MM.1S (cell line): ENCODE results near the gene WDR83.

Experiments used
- EZH2 ChIP-seq: fragments of 300-600 bp; sonication (generic); optimal IDR thresholded peaks from 2 replicates; pipeline ENCODE3; 2017; ENCODE audit warnings: low read depth, mild to moderate bottlenecking, antibody characterized with exemption, low read length, mixed read lengths
- EZH2phosphoT487 ChIP-seq: fragments of 300-600 bp; sonication (generic); IDR thresholded peaks from 2 replicates; pipeline ENCODE4 v1.6.1; 2018; ENCODE audit warnings: antibody characterized with exemption, low read length
- TF ChIP-seq, protein P1 (sequence below): fragments of 300-600 bp; sonication (generic); IDR thresholded peaks from 2 replicates; pipeline ENCODE4 v1.5.1; 2016; ENCODE audit warnings: antibody characterized with exemption, low read length, mixed read lengths

DNA sequence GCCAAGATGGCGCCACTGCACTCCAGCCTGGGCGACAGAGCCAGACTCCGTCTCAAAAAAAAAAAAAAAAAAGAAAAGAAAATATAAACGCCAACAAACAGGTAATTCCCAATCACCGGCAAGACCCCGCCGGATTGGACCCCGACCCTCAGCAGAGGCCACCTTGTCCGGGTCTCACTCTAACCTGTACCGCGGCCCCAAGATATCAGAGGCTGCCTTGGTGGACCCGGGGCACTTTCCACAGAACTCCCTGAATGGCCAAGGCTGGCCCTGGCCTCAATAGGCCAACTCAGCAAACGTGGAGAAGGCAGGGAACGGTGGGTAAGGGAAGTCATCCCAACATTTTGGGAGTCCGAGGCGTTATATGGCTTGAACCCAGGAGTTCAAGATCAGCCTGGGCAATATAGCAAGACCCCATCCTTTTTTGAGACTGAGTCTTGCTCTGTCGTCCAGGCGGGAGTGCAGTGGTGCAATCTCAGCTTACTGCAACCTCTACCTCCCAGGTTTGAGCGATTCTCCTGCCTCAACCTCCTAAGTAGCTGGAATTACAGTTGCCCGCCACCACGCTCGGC, 27.9 kb upstream of the WDR83 start:
- TF ChIP-seq, protein P1, sequence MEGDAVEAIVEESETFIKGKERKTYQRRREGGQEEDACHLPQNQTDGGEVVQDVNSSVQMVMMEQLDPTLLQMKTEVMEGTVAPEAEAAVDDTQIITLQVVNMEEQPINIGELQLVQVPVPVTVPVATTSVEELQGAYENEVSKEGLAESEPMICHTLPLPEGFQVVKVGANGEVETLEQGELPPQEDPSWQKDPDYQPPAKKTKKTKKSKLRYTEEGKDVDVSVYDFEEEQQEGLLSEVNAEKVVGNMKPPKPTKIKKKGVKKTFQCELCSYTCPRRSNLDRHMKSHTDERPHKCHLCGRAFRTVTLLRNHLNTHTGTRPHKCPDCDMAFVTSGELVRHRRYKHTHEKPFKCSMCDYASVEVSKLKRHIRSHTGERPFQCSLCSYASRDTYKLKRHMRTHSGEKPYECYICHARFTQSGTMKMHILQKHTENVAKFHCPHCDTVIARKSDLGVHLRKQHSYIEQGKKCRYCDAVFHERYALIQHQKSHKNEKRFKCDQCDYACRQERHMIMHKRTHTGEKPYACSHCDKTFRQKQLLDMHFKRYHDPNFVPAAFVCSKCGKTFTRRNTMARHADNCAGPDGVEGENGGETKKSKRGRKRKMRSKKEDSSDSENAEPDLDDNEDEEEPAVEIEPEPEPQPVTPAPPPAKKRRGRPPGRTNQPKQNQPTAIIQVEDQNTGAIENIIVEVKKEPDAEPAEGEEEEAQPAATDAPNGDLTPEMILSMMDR = no peak
- TF ChIP-seq EZH2phosphoT487 = no peak
- TF ChIP-seq EZH2 = no peak
